G401.6 (cell line): ENCODE data around the gene CPT1C.
"Not testable (repeated sequence)": the region's sequence is repeated elsewhere in the genome, so short reads cannot be mapped to it uniquely, and the experiment has no call there.

Source experiments
- FAIRE-seq: peaks from 2 replicates; lab custom pipeline; 2012; peaks lifted over from hg19 to GRCh38; lab: Jason Lieb, UNC

Gene CPT1C

DNA sequence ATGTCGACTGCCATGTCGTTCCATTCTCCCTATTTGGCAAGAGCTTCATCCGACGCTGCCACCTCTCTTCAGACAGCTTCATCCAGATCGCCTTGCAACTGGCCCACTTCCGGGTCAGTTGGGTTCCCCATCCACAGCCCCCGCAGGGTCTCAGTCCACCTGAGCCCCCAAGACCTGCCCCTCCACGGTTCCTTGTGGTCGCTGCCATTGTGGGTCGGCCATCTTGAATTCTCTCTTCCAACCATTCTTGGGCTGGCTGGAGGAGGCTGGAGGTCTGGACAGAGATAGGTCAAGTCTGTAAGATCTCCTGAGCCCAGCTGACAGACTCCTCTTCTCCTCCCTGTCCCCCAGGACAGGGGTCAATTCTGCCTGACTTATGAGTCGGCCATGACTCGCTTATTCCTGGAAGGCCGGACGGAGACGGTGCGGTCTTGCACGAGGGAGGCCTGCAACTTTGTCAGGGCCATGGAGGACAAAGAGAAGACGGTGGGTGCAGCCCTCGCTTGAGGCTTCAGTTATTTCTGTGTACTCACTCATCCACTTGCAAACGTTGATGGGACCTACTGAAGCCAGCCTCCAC lies 19.5 kb downstream of the CPT1C start:
- FAIRE-seq, result no peak

DNA sequence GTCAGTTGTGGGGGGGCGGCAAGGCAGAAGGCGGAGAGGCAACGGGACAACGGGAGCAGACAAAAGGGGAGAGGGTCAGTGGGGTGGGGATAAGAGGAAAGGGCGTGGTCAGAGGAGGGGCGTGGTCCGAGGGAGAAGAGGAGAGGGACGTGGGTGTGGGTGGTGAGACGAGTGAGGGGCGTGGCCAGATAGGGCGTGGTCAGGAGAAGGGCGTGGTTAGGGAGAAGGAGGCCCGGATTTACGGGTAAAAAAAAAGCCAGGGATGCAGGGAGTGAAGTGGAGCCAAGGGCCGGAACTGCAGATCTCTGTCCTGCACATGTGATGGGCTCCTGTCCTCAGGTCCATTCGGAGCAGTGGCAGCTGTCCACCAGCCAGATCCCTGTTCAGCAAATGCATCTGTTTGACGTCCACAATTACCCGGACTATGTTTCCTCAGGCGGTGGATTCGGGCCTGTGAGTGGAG lies 21.5 kb downstream of the CPT1C start:
- FAIRE-seq, result no peak

DNA sequence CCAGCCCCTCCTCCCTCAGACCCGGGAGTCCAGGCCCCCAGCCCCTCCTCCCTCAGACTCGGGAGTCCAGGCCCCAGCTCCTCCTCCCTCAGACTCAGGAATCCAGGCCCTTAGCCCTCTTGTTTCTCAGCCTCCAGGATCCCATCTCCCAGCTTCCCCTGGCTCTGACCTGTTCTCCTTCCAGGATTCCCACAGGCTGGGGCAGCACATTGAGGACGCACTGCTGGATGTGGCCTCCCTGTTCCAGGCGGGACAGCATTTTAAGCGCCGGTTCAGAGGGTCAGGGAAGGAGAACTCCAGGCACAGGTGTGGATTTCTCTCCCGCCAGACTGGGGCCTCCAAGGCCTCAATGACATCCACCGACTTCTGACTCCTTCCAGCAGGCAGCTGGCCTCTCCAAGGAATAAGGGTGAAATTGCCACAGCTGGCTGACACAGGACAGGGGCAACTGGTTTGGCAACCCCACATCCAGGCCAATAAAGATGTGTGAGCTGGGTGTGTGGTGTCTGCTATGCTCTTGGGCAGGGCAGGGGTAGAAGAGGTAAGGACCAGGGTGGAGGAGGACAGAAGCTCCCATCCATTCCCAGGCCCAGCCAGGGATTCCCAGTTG lies 22.4 kb downstream of the CPT1C start:
- FAIRE-seq, result no peak

DNA sequence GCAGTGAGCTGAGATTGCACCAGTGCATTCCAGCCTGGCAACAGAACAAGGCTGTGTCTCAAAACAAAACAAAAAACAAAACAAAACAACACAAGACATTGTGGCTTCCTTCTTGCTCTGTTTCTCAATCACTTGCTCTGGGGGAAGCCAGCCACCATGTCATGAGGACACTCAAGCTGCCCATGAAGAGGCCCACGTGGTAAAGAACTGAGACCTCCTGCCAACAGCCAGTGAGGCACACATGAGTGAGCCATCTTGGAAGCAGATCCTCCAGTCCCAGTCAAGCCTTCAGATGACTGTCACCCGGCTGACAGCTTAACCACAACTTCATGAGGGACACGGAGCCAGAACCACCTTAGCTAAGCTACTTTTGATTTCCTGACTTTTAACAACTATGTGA lies 25.2 kb downstream of the CPT1C start:
- FAIRE-seq, result no peak

DNA sequence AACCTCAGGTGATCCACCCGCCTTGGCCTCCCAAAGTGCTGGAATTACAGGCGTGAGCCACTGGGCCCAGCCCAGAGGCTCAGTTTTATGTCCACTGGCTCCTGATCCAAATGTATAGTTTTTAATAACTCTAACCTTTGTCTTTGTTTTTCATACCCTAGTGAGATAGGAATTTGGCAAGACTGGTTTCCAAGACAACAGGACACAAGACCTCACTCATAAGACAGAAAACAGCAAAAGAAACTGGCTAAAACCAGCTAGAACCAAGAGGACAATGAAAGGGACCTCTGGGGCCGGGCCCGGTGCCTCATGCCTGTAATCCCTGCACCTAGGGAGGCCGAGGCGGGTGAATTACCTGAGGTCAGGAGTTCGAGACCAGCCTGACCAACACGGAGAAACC lies 27.6 kb downstream of the CPT1C start:
- FAIRE-seq, result no peak

DNA sequence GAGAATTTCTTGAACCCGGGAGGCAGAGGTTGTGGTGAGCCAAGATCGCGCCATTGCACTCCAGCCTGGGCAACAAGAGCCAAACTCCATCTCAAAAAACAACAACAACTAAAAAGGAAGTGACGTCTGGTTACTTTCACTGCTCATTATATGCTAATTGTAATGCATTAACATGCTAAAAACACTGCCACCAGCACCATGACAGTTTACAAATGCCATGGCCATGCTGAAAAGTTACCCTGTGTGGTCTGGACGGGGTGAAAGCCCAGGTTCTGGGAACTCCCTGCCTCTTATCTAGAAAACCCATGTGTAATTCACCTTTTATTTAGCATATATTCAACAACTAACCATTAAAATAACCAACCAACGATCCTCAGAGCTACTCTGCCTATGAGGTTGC lies 28.1 kb downstream of the CPT1C start:
- FAIRE-seq, result no peak

DNA sequence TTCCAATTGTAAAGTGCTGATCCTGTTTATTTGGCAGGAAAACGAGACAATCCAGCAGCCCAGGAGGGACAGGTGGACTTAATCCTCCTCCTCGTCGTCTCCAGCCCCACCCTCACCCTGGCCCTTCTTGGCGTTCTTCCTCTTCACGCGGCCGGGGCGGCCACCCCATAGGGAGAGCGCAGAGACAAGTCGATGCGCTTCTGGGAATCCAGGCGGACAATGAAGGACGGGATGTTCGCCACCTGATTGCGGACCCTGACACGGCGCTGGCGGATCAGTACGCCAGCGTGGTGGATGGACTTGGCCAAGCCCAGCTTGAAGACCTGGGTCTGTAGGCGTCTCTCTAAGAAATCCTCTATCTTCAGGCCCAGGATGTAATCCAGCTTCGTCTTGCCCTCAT lies 28.5 kb downstream of the CPT1C start:
- FAIRE-seq, result not testable (repeated sequence)

DNA sequence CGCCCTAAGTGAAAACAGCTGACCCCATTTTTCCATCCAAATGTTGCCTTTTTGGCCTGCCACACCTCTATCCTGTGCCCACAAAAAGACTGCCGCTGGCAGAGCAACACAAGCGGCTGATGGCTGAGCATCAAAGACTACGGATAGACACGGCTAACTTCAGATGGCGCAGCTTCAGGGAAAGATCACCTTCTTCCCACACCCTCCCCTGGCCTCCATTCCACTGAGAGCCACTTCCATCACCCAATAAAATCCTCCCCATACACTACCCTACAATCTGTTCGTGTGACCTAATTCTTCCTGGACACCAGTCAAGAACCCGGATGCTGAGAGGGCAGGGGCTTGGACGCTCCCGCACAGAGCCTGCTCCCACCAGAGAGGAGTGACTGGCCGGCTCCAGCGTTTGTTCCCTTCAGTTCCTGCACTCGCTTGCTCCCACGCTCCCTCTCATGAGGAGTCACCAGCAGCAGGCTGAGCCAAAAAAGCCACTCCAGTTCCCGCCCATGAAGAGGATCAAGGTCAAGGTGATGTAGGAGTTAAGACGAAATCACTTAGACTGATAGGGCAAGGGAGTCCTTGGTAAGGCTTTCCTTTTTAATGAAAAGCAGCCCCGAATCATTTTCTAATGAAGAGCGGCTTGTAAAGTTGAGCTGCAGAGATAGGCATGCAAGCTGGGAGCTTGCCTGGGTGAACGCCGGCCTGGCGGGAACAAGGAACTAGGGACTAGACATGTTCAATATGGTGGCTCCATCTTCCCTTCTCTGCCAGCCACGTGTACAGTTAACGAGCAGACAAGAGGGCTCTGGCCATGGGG lies 36.5 kb downstream of the CPT1C start:
- no peak for FAIRE-seq

DNA sequence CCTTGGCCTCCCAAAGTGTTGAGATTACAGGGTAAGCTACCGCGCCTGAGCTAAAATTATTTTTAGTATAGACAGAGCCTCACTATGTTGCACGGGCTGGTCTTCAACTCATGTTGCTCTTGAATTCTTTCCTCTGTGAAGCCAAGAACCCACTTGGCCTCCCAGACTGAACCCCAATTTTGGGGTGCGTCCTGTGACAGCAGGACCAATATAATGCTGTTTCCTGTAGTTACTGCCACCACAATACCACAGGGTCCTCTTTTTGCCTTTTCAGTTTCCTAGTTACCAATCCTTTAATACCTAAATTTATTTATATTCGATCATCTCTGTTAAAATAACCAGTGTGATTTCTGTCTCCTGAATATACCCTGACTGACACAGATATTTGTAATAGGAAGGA lies 39.2 kb downstream of the CPT1C start:
- no peak for FAIRE-seq

DNA sequence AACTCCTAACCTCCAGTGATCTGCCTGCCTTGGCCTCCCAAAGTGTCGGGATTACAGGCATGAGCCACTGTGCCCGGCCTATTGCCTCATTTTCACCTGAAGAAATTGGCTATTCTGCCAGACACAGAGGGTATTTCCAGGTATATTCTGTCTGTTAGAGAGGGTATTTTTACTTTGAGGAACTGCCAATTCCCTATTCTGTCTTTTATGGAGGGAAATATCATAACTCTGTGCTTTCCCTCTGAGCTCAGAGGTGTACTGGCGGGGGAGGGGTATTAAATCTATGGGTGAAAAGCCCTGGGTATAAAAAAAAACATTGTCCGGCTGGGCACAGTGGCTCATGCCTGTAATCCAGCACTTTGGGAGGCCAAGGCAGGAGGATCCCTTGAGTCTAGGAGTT lies 47.4 kb downstream of the CPT1C start:
- no peak for FAIRE-seq

DNA sequence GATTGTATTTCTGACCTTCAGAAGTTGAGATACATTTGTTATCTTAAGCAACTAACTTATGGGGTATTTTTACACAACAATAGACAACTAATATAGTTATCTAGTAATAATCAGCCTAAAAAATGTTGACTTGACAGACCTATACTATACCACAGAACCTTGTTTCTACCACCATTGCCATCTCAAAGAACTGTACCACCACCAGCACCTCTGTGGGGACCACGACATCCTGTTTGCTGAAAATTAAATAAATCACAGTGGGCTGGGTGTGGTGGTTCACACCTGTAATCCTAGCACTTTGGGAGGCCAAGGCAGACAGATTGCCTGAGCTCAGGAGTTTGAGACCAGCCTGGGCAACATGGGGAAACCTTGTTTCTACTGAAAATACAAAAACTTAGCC lies 48.2 kb downstream of the CPT1C start:
- FAIRE-seq, result no peak

DNA sequence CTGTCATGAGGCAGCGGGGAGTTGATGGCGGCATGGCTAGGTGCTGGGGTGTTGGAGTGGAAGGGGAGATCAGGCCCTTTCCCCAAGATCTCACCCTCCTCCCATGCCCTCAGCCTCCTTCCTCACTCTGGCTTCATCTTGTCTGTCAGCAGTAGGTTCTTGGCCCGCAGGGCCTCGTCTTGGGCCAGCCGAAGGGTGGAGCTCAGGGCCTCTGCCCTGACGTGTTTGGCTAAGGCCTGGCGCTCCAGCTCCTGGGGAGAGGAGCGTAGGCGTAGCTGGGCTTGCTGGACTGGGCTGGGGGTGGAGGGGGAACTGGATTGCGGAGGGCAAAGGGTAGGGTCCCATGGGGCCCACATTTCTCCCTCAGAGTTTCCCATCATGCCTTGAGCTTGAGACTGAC lies 49.0 kb downstream of the CPT1C start:
- FAIRE-seq, result no peak

DNA sequence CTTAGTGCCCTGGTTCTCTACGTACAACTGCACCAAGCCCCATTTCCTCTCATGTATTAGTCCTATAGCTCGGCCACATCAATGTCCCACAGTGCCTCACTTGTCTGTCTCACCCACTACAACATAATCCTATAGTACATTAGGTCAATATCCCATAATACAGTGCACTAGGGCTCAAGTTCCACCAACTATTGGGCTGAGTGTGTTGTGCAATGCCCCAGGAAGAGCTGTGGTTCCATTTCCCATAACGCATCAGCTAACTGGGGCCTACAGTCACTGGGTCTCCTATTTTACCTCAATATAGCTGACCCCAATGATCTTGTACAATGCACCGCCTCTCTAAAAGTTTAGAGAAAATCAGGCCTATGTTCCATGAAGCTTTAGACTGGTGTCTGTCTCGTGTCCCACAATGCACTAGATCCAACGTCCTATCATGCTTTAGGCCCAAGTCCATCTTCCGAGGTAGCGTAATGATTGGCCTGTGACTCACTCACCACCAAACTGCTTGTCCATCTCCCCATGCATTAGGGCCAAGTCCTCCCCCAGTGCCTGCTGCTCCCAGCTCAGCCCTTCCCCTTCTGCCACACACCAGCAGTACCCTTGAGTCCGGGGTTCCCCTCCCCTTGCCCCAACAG lies 50.4 kb downstream of the CPT1C start:
- FAIRE-seq, result no peak

DNA sequence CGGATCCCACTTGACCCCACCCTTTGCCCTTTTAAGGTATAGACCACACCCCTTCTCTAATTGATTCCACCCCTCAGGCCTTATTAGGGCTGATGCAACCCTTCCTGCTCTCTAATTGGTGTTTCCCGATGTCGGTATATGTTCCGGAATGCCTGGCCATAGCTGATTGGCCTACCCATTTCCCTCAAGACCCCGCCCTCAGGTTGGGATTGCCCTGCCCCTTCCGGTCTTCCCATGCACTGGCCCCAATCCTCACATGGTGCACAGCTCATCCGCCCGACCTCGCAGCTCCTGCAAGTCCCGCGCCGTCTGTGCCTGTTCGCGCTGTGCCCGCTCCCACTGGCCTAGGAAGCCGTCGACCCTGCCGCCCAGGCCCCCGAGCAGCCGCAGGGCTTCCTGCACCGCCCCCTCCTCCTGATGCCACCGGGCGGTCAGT lies 54.0 kb downstream of the CPT1C start:
- no peak for FAIRE-seq

DNA sequence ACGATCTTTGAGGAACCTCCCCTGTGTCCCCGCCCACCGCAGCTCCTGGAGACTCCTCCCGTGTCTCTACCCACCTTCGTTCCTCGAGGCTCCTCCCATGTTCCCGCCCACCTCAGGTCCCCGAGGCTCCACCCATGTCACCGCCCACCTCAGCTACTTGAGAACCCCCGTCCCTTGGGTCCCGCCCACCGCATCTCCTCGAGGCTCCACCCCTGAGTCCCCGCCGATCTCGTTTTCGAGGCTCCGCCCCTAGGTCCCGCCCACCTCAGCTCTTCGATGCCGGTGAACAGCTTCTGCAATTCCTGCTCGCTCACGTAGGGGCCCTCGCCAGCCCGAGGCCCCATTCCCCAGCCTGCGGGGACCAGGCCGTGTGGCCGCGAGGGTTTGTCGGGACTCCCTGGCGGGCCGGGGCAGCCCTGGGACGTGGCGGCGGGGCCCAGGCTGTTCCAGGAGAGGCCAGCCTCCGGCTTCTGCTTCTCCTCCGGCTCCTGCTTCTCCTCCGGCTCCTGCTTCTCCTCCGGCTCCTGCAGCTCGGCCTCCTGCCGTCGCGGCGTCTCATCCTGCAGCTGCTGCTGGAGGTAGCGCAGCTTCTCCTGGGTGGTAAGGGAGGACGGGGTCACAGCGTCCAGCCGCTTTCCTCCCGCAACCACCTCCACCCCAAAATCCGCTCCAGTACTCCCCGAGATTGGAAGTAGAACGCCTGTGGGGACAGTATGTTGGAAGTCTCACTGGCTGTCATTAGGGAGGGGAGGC lies 55.5 kb downstream of the CPT1C start:
- FAIRE-seq, result no peak

DNA sequence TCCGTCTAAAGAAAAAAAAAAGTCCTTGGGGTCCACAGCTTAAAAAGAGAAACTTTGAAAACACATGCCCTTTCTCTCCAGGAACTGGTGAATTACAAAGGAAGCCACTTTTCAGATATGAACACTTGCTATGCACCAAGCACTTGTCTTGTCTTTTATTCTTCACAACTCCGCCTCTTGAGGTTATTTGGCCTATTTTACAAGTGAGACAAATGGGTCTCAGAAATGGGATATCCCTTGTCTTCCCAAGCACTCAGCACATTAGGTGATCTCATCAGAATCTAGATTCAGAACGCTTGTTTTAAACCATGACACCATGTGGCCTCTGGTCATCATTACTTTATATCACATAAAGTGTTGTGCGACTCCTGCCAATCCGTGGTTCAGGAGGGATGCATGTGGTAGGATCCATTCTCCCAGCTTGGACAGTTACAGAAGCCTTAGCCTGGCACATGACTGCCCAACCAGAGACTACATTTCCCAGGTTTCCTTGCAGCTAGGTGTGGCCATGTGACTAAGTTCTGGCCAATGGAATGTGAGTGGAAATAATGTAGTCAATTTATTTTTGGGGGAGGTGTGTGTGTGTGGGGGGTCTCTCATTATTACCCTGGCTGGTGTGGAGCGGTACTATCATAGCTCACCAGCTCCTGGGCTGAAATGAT lies 58.3 kb downstream of the CPT1C start:
- no peak for FAIRE-seq

DNA sequence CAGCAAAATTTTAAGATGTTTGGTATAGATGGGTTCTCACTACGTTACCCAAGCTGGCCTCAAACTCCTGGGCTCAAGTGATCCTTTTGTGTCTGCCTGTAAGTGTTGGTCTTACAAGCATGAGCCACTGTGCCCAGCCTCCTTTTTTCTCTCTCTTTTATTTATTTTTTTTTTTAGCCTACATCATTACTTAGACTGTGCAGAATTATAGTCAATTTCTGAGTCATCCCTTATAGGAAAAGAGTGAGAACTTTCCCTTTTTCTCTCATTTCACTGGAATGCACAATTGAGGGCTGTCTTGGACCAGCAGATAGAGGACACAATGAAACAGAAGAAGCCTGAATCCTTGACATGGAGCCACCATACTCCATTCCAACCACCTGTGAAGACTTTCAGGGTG lies 58.9 kb downstream of the CPT1C start:
- no peak for FAIRE-seq

DNA sequence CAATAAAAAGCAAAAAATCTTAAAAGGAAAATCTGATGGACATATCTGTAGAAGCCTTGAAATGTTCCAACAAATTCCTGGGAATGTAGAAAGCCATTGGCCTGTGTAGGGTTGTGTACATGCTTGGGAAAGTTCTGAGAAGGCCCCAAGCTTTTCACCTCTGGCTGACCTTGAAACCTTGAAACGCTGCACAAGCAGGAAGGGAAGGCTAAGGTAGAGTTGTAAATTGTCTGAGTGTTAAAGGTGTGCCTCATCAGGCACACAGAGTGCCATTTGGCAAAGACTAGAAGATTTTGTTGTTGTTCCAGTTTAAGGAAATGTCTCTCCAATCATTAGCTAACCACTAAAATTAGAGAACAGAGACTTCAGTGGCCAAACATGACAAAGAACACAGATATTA lies 61.8 kb downstream of the CPT1C start:
- no peak for FAIRE-seq

DNA sequence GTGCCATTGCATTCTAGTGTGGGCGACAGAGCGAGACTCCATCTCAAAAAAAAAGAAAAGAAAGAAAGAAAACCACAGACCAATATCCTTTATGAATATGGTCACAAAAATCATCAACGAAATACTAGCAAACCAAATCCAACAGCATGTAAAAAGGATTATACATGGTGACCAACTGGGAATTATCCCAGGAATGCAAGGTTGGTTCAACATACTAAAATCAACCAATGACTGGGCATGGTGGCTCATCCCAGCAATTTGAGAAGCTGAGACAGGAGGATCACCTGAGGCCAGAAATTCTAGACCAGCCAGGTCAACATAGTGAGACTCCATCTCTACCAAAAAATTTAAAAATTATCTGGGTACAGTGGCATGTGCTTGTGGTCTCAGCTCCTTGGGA lies 65.0 kb downstream of the CPT1C start:
- FAIRE-seq, result no peak

DNA sequence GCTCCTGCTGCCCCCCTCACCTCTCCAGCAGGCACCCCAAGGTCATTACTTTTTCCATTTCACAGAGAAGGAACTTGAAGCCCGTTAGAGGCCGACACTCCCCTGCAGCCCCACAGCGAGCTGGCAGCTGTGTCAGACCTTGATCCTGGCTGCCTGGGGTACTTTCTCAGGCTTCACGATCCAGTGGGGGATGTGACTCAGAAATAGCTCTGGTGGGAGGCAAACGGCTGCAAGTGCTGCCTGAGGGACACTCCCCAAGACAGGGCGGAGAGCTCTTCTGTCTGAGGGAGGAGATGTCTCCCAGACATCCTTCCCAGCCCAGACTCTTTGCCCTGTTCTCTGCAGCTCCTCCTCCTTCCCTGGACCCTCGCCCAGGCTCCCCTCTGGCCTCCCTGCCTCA lies 67.4 kb downstream of the CPT1C start:
- no peak for FAIRE-seq

DNA sequence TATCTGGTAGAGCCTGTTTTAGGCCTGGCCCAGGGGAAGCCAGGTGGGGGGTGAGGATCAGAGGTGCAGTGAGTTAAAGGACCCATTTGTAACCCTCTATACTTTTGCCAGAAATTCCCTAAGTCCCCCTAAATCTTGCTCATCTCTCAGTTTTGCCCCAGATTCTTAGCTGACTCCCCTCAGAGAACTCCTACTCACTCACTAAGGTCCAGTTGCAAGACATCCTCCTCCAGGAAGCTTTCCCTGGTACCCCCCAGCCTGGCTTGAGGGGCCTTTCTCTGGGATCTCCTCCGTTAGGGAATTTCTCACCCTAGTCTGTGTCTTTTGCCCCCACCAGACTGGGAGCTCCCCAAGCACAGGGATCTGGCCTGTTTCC lies 70.3 kb downstream of the CPT1C start:
- no peak for FAIRE-seq
